OCI-LY1 (cell line): ENCODE results near the gene OR51I2.

Source experiments
- H2AFZ ChIP-seq: fragments of 200-600 bp; sonication (generic), shearing (Covaris generic); 2 replicates; pipeline ENCODE4 v1.6.0; 2014; ENCODE audit warnings: antibody characterized with exemption, mild to moderate bottlenecking, low read length
- H3F3A ChIP-seq: fragments of 200-600 bp; sonication (generic), shearing (Covaris generic); 2 replicates; pipeline ENCODE4 v1.6.0; 2014; ENCODE audit warnings: mild to moderate bottlenecking, antibody characterized with exemption, low read length, moderate library complexity; ENCODE audit not compliant: insufficient read depth
- H3K27ac ChIP-seq: fragments of 200-600 bp; sonication (generic); 2 replicates; pipeline ENCODE4 v1.5.1; 2014; ENCODE audit warnings: low read length, mixed run types, mild to moderate bottlenecking, low read depth; ENCODE audit not compliant: poor library complexity, severe bottlenecking
- H3K27me3 ChIP-seq: fragments of 200-600 bp; sonication (generic); 2 replicates; pipeline ENCODE4 v1.6.0; 2014; ENCODE audit warnings: antibody characterized with exemption, mild to moderate bottlenecking, low read length, moderate library complexity; ENCODE audit not compliant: insufficient read depth
- H3K36me3 ChIP-seq: fragments of 200-600 bp; sonication (generic); 2 replicates; pipeline ENCODE4 v1.6.1; 2014; ENCODE audit warnings: mild to moderate bottlenecking, antibody characterized with exemption, low read length, moderate library complexity, mixed read lengths; ENCODE audit not compliant: insufficient read depth
- H3K4me1 ChIP-seq: fragments of 200-600 bp; sonication (generic); 2 replicates; pipeline ENCODE4 v1.5.1; 2014; ENCODE audit warnings: mild to moderate bottlenecking, low read length, moderate library complexity; ENCODE audit not compliant: insufficient read depth, severe bottlenecking
- H3K4me2 ChIP-seq: fragments of 200-600 bp; sonication (generic), shearing (Covaris generic); 2 replicates; pipeline ENCODE4 v1.6.1; 2014; ENCODE audit warnings: low read length
- H3K4me3 ChIP-seq: fragments of 200-600 bp; sonication (generic); 2 replicates; pipeline ENCODE4 v1.5.1; 2014; ENCODE audit warnings: low read length, low read depth, mild to moderate bottlenecking, mixed read lengths; ENCODE audit not compliant: poor library complexity, severe bottlenecking
- H3K79me2 ChIP-seq: fragments of 200-600 bp; shearing (Covaris generic); 2 replicates; pipeline ENCODE4 v1.6.1; 2016; ENCODE audit warnings: mixed run types, low read length, mixed read lengths; ENCODE audit not compliant: insufficient read depth
- H3K9ac ChIP-seq: fragments of 200-600 bp; sonication (generic), shearing (Covaris generic); 2 replicates; pipeline ENCODE4 v1.6.1; 2014; ENCODE audit warnings: mild to moderate bottlenecking, low read length, mixed read lengths
- H3K9me2 ChIP-seq: fragments of 200-600 bp; sonication (generic), shearing (Covaris generic); 2 replicates; pipeline ENCODE4 v1.6.1; 2014; ENCODE audit warnings: low read depth, mild to moderate bottlenecking, low read length, mixed read lengths
- H3K9me3 ChIP-seq: fragments of 200-600 bp; shearing (Covaris generic); 2 replicates; pipeline ENCODE4 v1.6.1; 2014; ENCODE audit warnings: low read length, mixed read lengths
- H4K20me1 ChIP-seq: fragments of 200-600 bp; sonication (generic), shearing (Covaris generic); 2 replicates; pipeline ENCODE4 v1.6.0; 2016; ENCODE audit warnings: mild to moderate bottlenecking, low read length; ENCODE audit not compliant: insufficient read depth
- CTCF ChIP-seq: fragments of 200-600 bp; sonication (generic), shearing (Covaris generic); IDR thresholded peaks from 2 replicates; pipeline ENCODE4 v1.5.1; 2017; ENCODE audit warnings: mild to moderate bottlenecking, antibody characterized with exemption, low read length, moderate library complexity, mixed read lengths
- EZH2 ChIP-seq: fragments of 200-600 bp; sonication (generic), shearing (Covaris generic); IDR thresholded peaks from 2 replicates; pipeline ENCODE4 v1.8.0; 2017; ENCODE audit warnings: borderline replicate concordance, mixed run types, mild to moderate bottlenecking, antibody characterized with exemption, low read length, moderate library complexity, mixed read lengths

Gene OR51I2

GRCh38 chr11:5421811-5422210, 27.3 kb upstream of the OR51I2 start, which contains the start of gene OR51Q1:
Gene OR51Q1 (plus strand): TSS chr11:5422111. CDS start chr11:5422201, 90 bp downstream.
- H3K27ac ChIP-seq = no peak within 1 kb of the TSS
- H2AFZ ChIP-seq = no peak within 1 kb of the TSS
- TF ChIP-seq CTCF = no peak
- TF ChIP-seq EZH2 = no peak
- H3K4me2 ChIP-seq = no peak within 1 kb of the TSS
- H4K20me1 ChIP-seq = no peaks in the 10 kb centered on the region
- H3K79me2 ChIP-seq = no peaks in the 10 kb centered on the region
- no peak within 1 kb of the TSS for H3K9ac ChIP-seq
- H3F3A ChIP-seq = no peaks in the 10 kb centered on the region
- H3K9me2 ChIP-seq = no peaks in the 10 kb centered on the region
- H3K36me3 ChIP-seq = no peaks in the 10 kb centered on the region
- no peaks in the 10 kb centered on the region for H3K4me1 ChIP-seq
- no peaks in the 10 kb centered on the region for H3K9me3 ChIP-seq
- H3K4me3 ChIP-seq = no peak within 1 kb of the TSS
- no peaks in the 10 kb centered on the region for H3K27me3 ChIP-seq

DNA sequence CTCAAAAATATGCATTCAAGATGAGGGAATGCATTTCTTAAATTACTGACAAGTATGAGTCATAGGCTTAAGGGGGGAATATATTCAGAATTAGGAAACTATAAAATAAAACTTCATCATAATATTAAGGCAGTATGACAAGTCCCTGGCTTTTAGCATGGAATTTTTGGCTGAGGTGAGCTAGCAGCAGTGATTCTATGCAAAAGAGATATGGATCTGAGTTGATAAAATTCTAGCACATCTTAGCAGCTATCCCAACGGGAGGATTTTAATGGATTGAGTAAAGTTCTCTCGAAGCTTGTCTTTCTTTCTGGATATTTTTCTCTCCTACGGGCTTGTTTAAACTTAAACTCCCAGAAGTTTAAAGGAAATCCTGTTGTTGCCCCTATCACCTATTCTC, 26.0 kb upstream of the OR51I2 start:
- Histone ChIP-seq H3K4me3 (no peak overlapping the region), H3K36me3 (no peaks in the 10 kb centered on the region), H2AFZ (no peak overlapping the region), H3F3A (no peaks in the 10 kb centered on the region), H3K9me2 (no peaks in the 10 kb centered on the region), H3K79me2 (no peaks in the 10 kb centered on the region), H3K9me3 (no peaks in the 10 kb centered on the region), H3K27ac (no peak overlapping the region), H3K4me1 (no peaks in the 10 kb centered on the region), H3K27me3 (no peaks in the 10 kb centered on the region), H3K4me2 (no peak overlapping the region), H3K9ac (no peak overlapping the region), H4K20me1 (no peaks in the 10 kb centered on the region)
- no peak for TF ChIP-seq CTCF
- no peak for TF ChIP-seq EZH2

DNA sequence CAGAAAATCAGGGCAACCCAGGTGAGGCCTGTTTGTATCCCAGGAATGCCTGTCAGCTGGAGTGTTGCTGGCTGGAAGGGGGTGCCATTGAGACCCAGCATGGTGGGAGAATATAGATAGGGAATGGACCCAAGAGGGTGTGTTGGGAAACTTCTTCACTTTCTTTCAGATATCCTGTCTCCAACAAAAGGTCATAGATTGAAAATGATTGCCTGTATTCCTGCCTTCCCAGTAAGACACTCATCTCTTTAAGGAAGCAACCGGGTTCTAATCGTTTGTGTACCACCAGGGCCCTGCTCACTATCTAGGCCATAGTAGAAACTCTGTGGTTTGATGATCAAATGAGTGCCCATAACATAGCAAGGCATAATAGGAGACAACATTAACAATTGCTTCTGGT, 7.7 kb upstream of the OR51I2 start, which contains the start of gene OR51I1:
TSS of gene OR51I1 (minus strand) at position 101 of the 400 bp plus-strand sequence. CDS start at position 101, 0 bp downstream.
- Histone ChIP-seq H3F3A (no peaks in the 10 kb centered on the region), H2AFZ (no peak within 1 kb of the TSS), H3K36me3 (no peaks in the 10 kb centered on the region), H4K20me1 (no peaks in the 10 kb centered on the region), H3K27ac (no peak within 1 kb of the TSS), H3K9ac (no peak within 1 kb of the TSS), H3K4me2 (no peak within 1 kb of the TSS), H3K79me2 (no peaks in the 10 kb centered on the region), H3K27me3 (no peaks in the 10 kb centered on the region), H3K4me1 (no peaks in the 10 kb centered on the region), H3K9me3 (no peaks in the 10 kb centered on the region), H3K4me3 (no peak within 1 kb of the TSS), H3K9me2 (no peaks in the 10 kb centered on the region)
- TF ChIP-seq CTCF (no peak), EZH2 (no peak)
